Left renal cortex interstitium (tissue), 4 donors: ENCODE measurements around the gene PRDM16. TPM values are rescaled to one million over a fixed set of nuclear protein-coding genes. Genes with fewer than 3 reads are reported as not detected.

ENCODE experiments used
- DNase-seq, 4 donors: peaks; one replicate each; pipeline ENCODE4 v3.0.0-alpha.2; 2013; ENCODE audit warnings: low read depth in 4 of 4, low spot score in 2 of 4, missing footprints in 1 of 4
- polyA plus RNA-seq, 4 donors: library from polyadenylated mRNA; unstranded; fragments of 120-200 nt; gene quantifications; one replicate each; pipeline ENCODE4 v1.2.1, GENCODE V29; 2013; ENCODE audit not compliant: insufficient read length in 4 of 4

Gene PRDM16
- polyA plus RNA-seq, 4 donors = 4.9 to 12.5 (median 7.0) TPM

DNA sequence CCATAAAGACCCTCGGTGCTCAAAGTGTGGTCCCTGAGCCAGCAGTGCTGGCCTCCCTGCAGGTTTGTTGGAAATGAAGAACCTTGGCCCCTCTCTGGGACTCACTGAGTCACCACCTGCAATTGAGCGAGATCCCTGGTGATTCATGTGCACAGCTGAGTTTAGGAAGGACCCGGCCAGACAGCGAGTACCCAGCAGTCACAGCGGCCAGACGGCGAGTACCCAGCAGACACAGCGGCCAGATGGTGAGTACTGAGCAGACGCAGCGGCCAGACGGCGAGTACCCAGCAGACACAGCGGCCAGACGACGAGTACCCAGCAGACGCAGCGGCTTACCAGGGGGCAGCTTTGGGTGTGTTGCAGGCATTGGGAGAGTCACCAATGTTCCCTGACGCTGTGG lies 123.8 kb downstream of the PRDM16 start:
- no peak for DNase-seq

DNA sequence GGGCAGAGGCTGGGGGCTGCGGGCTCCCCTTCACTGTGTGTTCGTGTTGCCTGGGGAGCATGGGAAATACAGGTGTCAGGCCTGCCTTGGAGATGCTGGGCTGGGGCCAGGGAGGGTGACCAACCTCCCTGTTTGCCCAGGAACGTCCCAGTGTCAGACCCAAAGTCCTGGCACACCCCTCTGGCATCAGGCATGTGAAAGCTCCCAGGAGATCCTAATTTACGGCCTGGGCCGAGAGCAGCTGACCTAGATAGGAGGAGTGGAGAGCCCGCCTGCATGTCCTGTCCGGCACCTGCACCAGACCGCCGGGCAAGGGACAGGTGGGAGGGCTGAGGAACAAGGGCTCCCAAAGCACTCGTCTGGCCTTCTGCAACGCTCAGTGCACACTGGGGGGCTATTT lies 124.8 kb downstream of the PRDM16 start:
- DNase-seq = no peak

DNA sequence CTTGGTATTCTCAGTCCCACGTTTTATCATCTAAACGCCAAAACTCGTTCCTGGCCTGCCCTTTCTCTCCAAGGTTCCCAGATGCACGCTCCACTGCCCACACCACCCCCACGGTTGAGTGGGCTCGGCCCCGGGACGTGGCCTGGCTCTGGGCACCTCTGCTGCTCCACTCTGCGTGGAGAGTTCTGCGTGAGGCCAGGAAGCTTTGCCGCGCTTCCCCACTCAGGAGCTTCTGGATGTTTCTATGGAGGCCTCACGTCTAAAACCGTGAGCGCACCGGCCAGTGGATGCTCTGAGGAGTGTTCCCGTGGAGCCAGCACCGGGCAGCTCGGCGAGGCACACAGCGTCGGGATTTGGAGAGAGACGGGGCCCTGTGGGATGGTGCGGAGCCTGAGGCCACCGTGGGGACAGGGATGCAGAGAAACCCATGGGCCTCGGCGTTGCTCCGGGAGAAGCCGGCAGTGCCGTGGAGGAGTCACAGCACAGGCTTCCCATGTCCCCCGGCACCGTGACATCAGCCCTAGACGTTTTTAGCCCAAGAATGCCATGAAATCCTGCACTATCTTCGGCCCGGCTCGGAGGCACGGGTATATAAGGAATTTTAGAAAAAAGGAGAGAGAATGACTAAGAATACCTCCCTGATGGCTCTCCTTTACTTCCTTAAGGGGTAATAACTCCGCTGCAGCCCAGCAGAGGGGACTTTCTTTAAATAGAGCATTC lies 125.9 kb downstream of the PRDM16 start:
- DNase-seq = no peak

DNA sequence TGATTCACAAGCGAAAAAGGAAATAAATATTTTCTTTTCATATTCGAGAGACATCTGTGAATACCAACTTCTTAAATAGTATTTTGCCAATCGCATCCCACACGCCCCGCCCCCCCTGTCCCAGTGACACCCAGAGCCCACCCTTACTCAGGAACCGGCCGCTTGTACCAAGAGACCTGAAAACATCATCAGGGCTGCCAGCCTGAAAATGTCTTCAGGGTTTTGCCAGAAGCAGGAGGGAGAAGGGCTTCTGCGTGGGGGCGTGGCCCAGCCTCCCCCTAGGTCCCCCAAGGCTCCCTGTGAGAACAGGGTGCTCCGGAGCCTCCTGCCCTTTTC lies 126.4 kb downstream of the PRDM16 start:
- DNase-seq = no peak

DNA sequence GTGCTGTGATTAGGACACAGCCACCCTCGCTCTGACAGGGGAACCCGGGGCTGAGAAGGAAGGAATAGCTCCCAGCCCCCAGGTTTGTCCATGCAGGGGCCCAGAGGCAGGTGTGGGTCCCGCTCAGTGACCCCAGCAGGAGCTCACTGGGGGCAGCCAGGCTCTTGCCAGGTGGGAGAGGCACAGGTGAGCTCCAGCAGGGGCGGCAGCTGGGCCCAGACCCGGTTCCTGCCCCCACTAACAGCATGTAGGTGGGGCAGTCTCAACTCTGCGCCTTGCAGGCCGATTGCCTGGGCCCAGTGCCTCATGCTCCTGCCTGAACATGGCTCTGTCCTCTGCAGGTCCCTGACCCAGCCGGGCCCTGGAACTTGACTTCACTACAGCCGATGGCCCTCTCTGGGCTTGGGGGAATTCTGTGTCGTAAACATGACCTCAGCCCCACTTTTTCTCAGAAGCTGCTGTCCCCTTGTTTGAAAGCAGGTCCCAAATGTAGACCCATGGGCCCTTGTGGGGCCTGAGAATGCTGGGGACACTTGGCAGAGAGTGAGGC lies 127.0 kb downstream of the PRDM16 start:
- no peak for DNase-seq

DNA sequence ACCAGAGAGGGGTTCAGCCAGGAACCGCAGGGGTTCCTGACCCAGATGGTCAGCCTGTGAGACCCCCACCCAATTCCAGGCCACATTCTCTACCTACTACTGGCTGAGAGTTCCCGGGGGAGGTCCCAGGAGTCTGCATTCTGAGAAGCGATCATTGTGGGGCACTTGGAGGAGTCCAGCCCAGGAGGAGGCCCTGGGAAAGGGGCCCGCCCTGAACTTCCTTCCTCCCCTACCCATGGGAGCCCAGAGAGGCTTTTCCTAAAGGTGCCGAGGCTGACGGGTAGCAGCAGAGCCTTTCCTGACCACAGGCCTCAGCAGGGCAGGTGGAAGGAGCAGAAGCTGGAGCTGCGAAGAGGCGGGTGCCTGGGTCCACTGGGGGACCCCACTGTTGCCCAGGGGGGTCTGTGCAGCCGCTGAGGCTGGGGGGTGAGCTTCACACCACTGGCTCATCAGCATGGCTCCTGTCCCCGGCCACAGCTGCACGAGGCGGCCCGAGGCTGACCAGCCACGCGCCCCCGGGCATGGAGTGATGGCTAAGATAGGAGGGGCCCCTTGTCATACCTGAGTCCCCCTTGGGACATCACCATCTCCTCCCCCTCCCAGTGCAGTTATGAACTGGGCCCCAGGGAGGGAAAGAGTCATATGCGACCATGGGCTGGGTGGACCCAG lies 127.7 kb downstream of the PRDM16 start:
- no peak for DNase-seq

DNA sequence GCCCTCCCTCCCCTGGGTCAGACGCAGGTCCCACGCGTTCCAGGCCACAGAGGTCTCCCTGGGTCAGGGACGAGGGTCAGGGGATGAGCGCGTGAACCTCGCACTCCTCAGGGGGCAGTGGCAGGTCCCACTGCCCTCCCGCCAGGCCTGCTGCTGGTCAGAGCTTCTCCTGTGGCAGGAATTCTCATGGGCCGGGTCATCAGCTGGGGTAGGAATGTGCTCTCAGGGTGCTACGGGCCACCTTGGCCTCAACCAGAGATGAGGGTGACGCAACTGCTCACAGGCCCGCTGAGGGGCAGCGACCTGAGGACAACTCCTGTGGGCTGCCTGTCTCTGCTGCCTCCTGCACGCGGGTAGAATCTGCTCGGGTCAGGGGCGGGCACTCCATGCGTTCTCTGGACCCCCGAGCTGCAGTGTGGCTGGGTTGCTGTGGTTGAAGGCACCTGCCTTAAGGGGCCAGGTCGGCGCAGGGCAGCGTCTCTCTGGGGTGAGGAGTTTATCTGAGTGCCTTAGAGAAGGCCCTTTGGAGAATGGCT lies 128.8 kb downstream of the PRDM16 start:
- no peak for DNase-seq

DNA sequence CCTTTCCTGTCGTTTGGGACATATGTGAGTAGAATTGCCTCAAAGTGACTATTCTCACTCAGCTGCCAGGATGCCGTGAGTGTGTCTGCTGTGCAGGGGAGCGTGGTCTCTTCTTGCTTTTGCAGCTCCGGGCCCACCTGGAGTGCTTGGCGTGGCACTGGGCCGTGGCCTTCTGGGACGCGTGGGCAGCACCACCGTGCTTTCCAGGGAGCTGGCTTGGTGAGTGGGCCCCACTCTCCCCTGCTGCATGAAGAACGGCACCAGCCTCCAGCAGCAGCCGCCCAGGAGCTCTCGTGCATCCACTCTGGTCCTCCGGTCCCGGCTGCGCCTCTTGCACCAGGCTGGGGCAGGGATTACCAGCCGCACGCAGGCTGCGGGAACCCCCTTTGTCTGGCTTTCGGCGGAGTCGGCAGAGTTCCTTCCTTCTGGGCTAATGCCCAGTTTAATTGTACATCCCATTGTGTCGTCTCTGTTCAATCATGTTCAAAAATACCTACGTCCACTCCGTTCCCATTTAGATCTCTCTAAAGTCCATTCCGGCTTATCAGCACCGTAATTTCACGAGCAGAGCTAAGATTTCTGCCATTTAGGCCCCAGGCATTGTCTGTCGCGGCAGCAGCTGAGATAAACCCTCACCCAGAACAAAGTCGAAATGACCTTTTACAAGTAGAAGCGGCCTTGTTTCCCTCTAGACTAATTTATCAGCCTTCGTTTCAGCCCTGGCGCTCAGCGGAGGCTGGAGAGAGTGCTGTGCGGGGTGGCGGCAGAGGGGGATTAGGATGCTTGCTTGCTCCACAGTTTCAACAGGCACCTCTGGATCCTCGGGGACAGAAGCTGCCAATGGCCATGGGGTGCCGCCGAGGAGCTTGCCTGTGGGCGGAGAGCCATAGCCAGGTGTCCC lies 129.6 kb downstream of the PRDM16 start:
- no peak for DNase-seq

DNA sequence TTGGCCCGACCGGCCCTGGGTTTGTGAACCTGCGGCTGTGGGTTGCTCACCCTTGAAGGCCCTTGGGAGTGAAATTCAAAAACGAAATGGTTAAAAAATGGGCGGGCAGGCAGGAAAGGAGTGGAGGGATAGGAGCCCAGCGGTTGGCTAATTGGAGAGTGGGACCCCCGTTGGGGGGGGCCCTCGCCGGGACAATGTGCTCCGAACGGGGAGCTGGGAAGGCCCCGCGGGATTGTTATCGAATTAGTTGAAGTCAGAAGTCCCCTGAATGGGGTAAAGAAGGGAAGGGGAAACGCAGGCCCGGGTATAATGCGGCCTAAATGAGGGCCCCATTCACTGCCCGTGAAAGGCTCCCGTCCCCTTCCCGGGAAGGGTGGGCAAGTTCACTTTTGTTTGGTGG lies 135.7 kb downstream of the PRDM16 start:
- DNase-seq = no peak

DNA sequence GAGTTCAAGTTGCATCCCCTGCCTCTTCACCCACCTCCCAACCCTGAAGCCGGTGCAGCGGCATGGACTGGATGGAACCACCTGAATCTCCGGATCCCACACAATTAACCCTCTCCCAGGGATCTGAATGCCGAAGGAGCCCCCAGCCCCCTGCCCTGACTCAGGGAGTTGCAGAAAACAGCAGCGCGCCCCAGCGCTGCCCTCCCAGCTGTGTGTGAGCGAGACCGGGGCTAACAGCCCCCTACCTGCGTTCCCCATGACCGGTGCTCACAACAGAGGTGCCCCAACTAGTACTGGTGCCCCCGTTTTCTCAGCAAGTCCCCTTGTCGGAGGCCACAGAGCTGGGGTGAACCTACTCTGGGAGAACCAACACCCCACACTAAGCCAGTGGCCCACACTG lies 136.8 kb downstream of the PRDM16 start:
- DNase-seq = no peak

DNA sequence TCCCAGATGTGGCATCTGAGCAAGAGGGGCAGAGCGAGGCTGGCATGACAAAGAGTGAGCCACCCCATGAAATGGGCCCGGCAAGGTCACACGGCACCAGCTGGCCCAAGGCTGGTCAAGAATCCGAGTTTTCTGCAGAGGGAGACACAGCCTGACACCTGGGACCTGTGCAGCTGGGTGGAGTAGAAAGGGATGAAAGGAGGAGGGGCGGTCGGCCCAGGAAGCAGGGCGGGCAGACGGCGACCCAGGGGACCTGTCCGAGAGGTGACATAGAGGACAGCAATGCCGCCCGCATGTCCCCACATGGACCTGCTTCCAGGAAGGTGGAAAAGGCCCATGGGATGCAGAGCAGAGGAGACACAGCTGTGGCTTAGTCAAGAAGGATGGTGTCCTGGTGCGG lies 137.7 kb downstream of the PRDM16 start:
- DNase-seq = no peak

DNA sequence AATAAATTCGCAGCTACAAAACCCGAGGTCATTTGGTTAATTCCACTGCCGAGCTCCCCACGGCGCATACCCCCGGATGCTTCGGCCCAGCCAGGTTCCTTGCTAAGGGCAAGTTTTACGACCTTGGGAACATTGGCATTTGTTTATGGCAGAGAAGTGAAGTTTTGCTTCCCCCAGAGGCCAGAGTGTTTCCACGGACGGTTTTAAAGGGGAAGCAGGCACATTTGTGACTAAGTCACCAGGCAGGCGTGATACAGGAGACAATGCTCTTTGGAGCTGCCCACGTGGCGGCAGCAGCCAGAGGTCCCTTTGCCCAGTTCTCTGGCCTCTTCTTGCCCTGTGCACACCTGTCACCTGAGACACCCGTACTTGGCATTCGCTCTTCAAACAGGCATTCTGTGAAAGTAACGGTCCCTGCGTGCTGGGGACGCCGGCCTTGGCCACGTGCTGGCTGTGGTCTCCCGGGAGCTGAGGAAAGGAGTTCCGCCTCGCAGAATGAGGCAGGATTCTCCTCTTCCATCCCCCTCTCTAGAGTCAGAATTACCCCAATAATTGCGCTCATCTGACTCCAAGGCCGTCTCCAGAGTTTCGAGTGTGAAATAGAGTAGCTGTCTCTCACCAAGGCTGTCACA lies 138.3 kb downstream of the PRDM16 start:
- no peak for DNase-seq

DNA sequence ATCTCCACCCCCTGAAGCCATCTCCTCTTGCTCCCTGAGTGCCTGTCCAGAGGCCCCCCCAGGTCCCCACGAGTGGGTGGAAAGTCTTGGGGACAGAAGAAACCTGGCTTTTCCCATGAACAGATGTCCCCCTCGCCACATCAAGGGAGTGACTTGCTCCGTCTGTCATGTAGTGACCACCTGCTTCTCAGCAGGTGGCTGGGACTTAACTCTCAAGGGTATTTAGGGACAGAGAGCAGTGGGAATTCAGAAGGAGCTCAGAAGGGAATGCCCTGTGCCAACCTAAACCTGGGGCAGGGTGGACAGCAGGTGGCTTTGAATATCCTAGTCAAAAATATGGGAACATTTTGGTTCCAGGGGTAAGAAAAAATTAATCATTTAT lies 139.8 kb downstream of the PRDM16 start:
- no peak for DNase-seq

DNA sequence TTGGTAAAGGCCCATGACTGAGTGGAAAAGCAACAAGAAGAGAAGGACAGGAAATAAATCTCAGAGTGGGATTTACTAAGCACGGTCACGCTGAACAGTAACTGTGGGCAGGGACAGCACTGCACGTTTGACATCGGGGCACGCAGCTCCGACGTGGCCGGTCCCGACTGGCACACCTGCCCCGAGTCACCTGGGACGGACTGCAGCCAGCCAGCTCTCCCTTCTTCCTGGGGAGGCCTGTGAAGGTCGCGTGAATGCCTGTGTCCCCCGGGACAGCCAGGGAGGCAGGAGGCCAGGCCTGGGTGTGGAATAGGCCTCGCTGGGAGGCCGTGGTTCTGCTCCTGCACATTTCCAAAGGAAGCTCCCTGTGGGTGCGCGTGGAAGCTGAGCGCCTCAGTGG lies 140.2 kb downstream of the PRDM16 start:
- DNase-seq = no peak

DNA sequence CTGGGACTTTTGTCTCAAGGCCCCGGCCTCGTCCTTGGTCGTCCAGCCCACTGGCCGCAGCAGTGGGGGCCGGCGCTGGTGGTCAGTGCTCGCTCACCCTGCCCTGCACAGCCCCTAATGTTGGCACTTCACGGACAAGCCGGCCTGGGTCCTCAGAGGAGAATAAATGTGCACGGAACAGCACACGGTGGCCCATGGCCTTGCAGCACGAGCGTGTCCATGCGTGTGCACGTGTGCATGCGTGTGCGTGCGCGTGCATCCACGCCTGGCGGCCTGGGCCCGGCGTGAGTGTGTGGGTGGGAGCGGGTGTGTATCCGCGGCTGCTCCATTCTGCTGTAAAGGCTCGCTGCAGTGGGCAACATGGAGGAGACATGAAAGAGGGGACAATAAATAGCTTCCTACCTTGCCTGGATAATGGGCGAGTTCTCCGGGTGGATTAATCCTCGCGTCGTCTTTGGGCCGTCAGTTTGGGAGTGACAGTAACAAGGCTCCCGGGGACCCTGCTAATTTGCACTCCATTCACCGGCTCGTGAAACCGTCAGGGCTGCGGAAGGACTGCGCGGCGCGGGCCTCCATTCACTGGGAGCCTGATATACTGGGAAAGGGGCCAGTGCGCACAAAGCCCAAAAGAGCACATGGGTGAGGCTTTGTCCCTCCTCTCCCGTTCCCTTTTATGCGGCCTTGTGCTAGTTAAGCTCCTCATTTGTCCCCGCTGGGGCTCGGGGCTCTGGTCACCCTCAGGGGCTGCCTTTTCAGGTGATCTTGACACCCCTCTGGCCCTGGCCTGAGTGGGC lies 142.8 kb downstream of the PRDM16 start:
- no peak for DNase-seq

DNA sequence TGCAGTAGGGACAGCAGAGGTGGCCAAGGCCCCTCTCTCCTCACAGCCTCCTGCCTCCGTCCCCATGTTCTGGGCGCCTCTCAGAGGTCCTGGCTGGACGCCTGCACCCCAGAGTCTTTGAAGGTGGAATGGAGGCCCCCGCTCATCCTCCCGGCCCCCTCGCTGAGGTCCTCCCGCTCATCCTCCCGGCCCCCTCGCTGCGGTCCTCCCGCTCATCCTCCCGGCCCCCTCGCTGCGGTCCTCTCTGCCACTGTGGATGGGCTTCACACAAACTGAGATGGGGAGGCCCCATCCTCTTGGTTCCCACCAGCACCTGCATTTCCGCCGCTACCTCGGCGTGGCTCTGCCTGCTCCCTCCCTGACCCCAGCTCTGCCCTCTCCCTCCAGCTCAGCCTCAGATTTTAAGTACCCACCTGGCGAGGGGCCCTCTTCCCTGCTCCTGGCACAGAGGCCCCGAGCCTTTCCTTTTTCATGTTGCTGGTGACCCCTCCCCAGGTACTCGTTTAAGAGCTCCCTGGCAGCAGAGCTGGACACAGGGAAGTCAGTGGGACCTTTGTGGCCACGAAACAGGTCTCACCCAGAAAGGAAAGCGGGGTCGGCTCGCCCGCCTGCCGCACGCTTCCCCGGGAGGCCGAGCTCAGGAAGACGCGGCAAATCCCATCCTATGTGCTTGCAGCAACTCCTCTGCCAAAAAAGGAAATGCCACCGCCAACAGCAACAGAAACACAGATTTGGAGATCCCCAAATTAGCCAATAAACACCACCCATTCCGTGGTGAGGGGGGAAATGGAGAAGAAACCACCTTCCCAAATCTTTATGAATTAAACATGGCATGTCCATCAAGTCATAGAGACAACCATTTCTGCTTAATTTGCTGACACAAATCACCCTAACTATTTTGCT lies 143.7 kb downstream of the PRDM16 start:
- no peak for DNase-seq

DNA sequence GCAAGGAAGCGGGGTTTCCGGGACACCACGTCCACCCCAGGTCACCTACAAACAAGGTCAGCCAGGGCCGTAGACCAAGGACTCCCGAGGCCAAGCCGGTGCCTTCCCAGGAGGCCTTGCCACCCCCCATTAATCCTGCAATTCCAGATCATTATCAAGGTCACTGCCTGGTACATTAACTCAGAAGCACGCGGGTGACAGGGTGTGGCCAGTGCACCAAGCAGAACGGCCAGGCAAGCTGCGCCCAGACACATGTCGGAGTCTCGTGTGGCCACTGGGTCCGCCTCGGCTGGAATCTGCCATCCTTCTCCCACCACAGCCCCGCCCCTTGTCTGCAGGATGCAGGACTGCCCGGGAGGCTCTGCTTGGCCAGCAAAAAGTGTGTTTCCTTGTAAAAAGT lies 144.7 kb downstream of the PRDM16 start:
- peak in 1 of 4 donors; percentile 62 for DNase-seq

DNA sequence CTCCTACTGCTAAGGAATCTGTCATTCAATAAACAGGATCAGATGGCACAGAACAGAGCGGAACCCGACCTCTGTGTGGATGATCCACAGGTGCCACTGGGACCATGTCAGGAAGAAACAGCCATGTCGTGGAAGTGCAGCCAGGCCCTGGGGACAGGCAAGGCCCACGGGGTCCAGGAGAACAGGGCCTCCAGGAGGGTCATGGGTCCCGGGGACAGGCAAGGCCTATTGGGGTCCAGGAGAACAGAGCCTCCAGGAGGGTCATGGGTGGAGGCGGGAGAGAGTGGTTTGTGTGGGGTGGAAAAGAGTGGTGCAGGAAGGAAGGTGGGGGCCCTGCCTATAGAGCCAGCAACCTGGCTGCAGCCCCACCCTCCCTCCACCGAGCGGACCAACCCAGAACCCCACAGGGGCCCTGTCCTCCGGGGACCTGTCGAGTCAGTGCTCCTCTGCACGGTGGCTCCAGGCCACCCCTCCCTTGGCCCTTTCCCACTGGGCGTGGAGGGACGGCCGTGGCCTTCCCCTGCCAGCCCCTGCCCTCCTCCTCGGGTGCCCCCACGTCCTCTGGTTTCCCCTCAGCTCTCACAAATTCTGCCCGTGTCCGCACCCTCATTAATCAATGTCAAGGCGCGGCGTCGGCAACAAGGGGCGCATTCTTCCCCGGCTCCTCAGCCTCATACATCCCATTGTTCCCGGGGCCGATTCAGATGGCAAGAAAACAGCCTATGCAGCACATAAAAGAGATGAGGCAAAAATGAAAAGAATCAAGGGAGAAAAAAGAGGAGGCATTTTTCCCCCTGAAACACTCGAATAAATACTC lies 146.4 kb downstream of the PRDM16 start:
- no peak for DNase-seq
